ENCODE data around the gene RBM47.
"Not testable (repeated sequence)": the region's sequence is repeated elsewhere in the genome, so short reads cannot be mapped to it uniquely, and the experiment has no call there.

RBM47 gene

GRCh38 chr4:40536032-40536431, 93.6 kb downstream of the RBM47 start:
- FAIRE-seq (peak; percentile 83), DNase-seq (ENCODE audit: insufficient read length) (no peak)
- no peak for TF ChIP-seq POLR2AphosphoS5 (IDR thresholded peaks at IDR 0.05; ENCODE audit: low read depth, low read length)
- no peak for TF ChIP-seq POLR2A (IDR thresholded peaks at IDR 0.05; ENCODE audit: low read depth, low read length)

DNA sequence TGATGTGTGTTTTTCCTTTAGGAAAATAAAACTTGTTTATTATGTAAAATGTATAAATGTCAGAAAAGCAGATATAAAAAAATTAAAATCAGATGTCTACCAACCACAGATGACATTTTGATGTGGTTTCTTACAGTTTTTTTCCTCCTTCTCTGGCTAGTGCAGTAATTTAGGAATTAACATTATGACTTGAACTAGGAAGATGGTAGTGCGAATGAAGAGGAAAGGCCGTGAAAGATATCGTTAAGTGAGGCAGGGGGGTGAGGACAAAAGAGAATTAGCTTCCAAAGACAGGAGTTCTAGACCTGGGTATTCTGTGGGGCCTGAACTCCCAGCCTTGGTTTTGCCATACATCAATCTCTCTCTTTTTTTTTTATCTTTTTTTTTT, 98.0 kb downstream of the RBM47 start:
- FAIRE-seq (no peak), DNase-seq (ENCODE audit: insufficient read length) (no peak)
- TF ChIP-seq POLR2A (IDR thresholded peaks at IDR 0.05; ENCODE audit: low read depth, low read length) = no peak
- TF ChIP-seq TAF1 (IDR thresholded peaks at IDR 0.05; ENCODE audit: borderline replicate concordance, low read depth, low read length) = no peak
- TF ChIP-seq POLR2AphosphoS5 (IDR thresholded peaks at IDR 0.05; ENCODE audit: low read depth, low read length) = no peak

GRCh38 chr4:40530961-40531635, 98.6 kb downstream of the RBM47 start:
- TF ChIP-seq POLR2A (IDR thresholded peaks at IDR 0.05; ENCODE audit: low read depth, low read length) (no peak), TAF1 (IDR thresholded peaks at IDR 0.05; ENCODE audit: borderline replicate concordance, low read depth, low read length) (no peak), POLR2AphosphoS5 (IDR thresholded peaks at IDR 0.05; ENCODE audit: low read depth, low read length) (no peak)
- DNase-seq (ENCODE audit: insufficient read length) = no peak
- no peak for FAIRE-seq

DNA sequence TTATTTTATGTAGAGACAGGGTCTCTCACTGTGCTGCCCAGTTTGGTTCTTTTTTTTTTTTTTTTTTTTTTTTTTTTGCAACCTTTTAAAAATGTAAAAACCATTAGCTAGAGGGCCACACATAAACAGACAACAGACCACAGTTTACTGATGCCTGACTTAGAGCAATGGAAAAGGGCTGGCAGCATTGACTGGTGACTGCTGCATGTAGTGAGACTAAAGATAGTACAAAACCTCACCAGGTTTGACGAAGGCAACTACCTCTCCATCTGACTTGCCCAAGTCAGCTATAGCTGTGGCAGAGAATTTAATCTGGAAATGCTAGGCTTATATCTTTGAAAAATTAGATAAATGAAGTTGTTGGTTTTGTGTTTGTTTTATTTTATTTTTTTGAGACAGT, 102.9 kb downstream of the RBM47 start:
- DNase-seq (ENCODE audit: insufficient read length) = no peak
- no peak for FAIRE-seq
- TF ChIP-seq POLR2AphosphoS5 (IDR thresholded peaks at IDR 0.05; ENCODE audit: low read depth, low read length) (no peak), TAF1 (IDR thresholded peaks at IDR 0.05; ENCODE audit: borderline replicate concordance, low read depth, low read length) (no peak), POLR2A (IDR thresholded peaks at IDR 0.05; ENCODE audit: low read depth, low read length) (no peak)

DNA sequence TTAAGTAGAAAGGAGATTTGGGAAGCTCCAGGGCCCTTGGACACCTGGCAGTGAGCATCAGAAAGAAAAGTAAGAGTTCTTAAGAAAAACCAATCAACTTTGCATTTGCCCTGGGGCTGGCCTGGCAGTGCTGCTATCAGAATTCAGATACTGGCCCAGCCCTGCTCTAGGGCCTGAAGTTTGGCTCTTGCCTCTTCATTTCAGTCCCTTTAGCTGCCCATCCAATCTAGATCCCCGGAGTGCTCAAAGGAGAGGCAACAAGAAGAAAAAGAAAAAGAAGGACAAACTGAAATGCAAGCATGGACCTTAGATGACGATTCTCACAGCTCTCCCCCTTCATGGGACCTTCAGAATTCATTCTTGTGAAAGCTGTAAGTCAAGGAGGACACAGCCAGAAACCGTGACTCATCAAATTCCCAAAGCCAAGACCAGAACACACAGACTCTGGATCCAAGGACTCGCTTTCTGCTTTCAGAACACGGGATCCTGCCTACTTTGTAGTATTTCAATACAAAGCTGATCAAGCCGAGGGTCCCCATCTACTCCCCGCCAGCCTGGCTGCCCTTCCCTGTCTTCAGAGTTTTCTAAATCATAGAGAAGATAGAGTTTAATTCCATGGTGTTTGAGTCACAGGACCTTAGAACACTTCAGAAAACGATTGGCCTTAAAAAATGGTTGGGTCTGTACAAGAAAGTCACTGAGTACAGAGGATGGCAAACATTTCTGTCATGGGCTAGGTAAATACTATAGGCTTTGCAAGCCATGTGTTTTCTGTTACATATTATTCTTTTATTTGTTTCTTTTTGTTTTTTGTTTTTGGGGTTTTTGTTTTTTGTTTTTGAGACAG, 103.7 kb downstream of the RBM47 start:
- no peak for FAIRE-seq
- DNase-seq (ENCODE audit: insufficient read length) = no peak
- TF ChIP-seq POLR2A (IDR thresholded peaks at IDR 0.05; ENCODE audit: low read depth, low read length) = no peak
- no peak for TF ChIP-seq TAF1 (IDR thresholded peaks at IDR 0.05; ENCODE audit: borderline replicate concordance, low read depth, low read length)
- TF ChIP-seq POLR2AphosphoS5 (IDR thresholded peaks at IDR 0.05; ENCODE audit: low read depth, low read length) = no peak

GRCh38 chr4:40524366-40525041, 105.2 kb downstream of the RBM47 start:
- TF ChIP-seq TAF1 (IDR thresholded peaks at IDR 0.05; ENCODE audit: borderline replicate concordance, low read depth, low read length) (no peak), POLR2A (IDR thresholded peaks at IDR 0.05; ENCODE audit: low read depth, low read length) (no peak), POLR2AphosphoS5 (IDR thresholded peaks at IDR 0.05; ENCODE audit: low read depth, low read length) (no peak)
- DNase-seq (ENCODE audit: insufficient read length) = no peak
- peak; percentile 53 for FAIRE-seq

DNA sequence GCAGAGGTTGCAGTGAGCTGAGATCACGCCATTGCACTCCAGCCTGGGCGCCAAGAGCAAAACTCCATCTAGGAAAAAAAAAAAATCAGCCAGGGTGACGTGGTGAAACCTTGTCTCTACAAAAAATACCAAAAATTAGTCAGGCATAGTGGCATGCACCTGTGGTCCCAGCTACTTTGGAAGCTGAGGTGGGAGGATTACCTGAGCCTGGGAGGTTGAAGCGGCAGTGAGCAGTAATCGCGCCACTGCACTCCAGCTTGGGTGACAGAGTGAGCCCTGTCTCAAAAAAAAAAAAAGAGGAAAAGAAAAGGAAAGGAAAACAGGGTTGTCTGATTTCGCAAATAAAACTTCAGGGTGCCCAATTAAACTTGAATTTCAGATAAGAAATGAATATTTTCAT, 106.1 kb downstream of the RBM47 start:
- TF ChIP-seq POLR2A (IDR thresholded peaks at IDR 0.05; ENCODE audit: low read depth, low read length) (no peak), POLR2AphosphoS5 (IDR thresholded peaks at IDR 0.05; ENCODE audit: low read depth, low read length) (no peak), TAF1 (IDR thresholded peaks at IDR 0.05; ENCODE audit: borderline replicate concordance, low read depth, low read length) (no peak)

DNA sequence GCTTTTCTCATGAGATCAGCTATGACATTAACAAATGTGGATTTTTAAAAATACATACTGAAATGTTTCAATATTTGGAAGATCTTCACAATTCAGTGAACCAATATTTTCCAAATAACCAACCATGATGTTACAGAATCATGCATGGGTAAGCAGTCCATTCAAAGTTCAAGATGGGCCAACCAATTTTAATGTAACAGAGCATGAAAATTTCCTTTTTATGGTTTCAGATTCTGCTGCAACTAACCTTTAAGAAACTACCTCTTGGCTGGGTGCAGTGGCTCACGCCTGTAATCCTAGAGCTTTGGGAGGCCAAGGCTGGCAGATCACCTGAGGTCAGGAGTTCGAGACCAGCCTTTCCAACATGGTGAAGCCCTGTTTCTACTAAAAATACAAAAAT, 107.7 kb downstream of the RBM47 start:
- TF ChIP-seq TAF1 (IDR thresholded peaks at IDR 0.05; ENCODE audit: borderline replicate concordance, low read depth, low read length) (no peak), POLR2A (IDR thresholded peaks at IDR 0.05; ENCODE audit: low read depth, low read length) (no peak), POLR2AphosphoS5 (IDR thresholded peaks at IDR 0.05; ENCODE audit: low read depth, low read length) (no peak)
- FAIRE-seq = no peak
- DNase-seq (ENCODE audit: insufficient read length) = no peak

More for the DNA sequence above, 106.1 kb downstream of the RBM47 start:
- DNase-seq (ENCODE audit: insufficient read length) (no peak), FAIRE-seq (peak; percentile 38)

GRCh38 chr4:40520533-40520932, 109.1 kb downstream of the RBM47 start:
- TF ChIP-seq TAF1 (IDR thresholded peaks at IDR 0.05; ENCODE audit: borderline replicate concordance, low read depth, low read length) (no peak), POLR2A (IDR thresholded peaks at IDR 0.05; ENCODE audit: low read depth, low read length) (no peak), POLR2AphosphoS5 (IDR thresholded peaks at IDR 0.05; ENCODE audit: low read depth, low read length) (no peak)
- no peak for FAIRE-seq
- no peak for DNase-seq (ENCODE audit: insufficient read length)

DNA sequence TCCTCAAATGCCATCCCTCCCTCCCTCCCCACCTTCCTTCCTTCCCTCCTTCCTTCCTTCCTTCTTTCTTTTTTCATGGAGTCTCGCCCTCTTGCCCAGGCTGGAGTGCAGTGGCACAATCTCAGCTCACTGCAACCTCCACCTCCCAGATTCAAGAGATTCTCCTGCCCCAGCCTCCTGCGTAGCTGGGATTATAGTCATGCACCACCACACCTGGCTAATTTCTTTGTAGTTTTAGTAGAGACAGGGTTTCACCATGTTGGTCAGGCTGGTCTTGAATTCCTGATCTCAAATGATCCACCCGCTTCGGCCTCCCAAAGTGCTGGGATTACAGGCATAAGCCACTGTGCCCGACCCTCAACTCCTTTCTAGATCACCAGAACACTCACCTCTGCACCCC, 112.6 kb downstream of the RBM47 start:
- not testable (repeated sequence) for FAIRE-seq

DNA sequence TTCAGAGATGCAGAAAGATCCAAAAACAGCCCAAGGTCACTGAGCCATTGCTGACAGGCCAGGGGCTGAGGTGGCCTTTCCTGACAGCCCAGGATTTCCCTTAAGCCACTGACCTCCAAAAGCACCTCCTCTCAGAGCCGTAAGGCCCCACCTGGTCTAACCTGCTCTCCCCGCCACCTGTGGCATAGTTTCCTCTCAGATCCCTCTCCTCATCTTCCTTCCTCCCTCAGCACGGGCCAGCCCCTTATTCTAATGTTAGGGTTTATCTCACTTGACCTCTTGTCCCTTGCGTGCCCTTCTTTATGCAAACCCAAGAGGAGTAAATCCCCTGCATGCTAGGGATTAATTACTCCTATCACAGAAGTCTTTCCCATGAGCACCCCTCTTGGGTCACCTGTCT, 113.0 kb downstream of the RBM47 start:
- FAIRE-seq (peak; percentile 94), DNase-seq (ENCODE audit: insufficient read length) (no peak)
- no peak for TF ChIP-seq TAF1 (IDR thresholded peaks at IDR 0.05; ENCODE audit: borderline replicate concordance, low read depth, low read length)
- no peak for TF ChIP-seq POLR2AphosphoS5 (IDR thresholded peaks at IDR 0.05; ENCODE audit: low read depth, low read length)

More for the DNA sequence above, 112.6 kb downstream of the RBM47 start:
- not testable (repeated sequence) for DNase-seq (ENCODE audit: insufficient read length)
